Measurements from ENCODE around the gene PAX2.

Gene PAX2

DNA sequence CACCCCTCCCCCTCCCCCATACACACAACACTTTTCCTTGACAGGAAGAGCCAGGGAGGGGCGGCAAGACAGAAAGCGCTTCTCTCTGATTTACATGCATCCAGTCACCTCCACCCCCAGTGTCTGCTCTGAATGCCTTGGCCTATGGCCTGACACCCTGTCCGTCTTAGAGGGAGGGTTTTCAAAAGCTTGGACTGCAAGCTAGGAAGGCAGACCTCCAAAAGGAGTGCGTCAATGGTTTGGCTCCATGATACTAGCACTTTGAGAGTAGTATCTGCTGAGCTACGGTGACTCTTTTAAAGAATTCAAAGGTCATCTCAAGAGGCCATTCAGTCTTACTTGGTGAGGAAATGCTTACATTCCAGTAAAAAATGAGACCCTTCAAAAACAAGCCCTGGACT lies 20.3 kb upstream of the PAX2 start:
- DNase-seq, result no peak

DNA sequence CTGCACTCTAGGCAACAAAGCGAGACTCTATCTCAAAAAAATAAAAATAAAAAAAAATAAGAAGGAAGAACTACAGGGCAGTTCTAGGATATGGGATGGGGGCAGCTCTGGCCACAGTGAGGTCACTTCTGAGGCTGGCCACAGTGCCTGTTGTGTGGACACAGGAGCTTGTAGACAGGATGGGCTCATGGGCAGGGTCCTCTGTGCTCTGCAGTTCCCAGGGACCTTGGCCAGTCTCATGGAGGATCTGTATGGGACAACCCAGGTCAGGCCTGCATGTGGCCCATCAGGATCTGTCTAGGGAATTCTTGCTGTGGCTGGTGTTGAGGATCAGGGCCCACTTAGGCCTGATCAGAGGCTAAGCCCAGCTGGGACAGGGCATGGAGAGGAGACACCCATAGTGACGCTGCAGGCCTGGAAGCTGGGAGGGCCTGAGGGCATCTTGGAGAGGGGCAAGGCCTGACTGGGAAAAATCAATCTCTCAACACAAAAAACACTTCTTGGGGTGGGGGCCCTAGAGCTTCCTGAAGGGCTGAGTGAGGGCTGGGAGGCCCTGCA lies 19.4 kb upstream of the PAX2 start:
- DNase-seq, result no peak

DNA sequence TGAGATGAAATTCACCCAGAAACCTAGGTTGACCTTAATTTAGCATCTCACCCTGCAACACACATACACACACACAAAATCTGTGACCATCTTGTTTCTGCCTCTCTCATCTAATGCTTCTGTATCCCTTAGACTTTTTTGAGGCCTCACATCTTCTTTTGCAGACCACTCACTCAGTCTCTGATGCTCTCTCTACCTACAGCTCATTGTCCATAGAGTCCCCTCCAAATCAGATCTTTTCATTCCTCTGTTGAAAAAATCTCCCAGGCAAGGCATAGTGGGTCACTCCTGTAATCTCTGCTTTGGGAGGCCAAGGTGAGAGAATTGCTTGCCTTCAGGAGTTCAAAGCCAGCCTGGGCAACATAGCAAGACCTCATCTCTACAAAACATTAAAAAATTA lies 17.6 kb upstream of the PAX2 start:
- no peak for DNase-seq

DNA sequence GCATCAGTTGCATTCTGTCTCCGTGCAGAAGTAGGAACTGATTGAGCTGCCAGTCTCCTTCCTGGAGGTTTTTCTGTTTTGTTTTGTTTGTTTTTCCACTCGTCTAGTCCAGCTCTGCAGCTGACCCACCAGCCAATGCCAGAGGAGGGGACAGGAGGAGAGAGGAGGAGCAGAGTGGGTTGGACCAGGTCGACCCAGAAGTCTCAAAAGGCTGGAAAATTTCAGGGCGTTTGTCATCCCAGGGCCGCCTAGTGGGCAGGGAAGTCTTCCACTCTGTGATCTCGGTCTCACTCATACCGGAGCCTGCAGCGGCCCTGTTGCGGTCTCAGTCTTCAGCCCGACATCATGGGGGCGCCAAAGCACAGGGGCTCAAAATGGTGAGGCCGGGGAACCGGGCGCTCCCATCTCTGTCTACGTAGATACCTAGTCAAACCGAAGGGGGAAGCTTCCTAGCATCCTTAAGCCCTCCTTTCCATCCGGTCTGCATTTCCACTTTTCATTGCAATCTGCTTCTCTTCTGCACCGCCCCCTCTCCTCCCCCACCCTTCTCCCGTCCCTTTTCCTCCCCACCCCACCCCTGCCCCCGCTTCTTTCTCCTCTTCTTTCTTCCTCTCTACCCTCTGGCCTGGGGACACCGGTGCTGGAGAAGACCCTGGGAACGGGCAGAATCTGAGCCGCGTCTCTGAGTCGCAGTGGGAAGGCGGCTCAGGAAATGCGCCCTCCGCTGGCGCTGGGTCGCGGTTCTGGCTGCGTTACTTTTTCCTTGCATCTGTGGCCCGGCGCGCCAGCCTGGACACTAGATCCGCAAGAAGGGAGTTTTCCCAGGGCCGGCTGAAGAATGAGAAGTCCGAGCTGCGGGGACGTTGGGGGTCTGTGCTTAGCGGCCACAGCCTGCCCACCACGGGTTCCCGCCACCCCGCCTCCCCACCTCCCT lies 16.2 kb upstream of the PAX2 start:
- no peak for DNase-seq

DNA sequence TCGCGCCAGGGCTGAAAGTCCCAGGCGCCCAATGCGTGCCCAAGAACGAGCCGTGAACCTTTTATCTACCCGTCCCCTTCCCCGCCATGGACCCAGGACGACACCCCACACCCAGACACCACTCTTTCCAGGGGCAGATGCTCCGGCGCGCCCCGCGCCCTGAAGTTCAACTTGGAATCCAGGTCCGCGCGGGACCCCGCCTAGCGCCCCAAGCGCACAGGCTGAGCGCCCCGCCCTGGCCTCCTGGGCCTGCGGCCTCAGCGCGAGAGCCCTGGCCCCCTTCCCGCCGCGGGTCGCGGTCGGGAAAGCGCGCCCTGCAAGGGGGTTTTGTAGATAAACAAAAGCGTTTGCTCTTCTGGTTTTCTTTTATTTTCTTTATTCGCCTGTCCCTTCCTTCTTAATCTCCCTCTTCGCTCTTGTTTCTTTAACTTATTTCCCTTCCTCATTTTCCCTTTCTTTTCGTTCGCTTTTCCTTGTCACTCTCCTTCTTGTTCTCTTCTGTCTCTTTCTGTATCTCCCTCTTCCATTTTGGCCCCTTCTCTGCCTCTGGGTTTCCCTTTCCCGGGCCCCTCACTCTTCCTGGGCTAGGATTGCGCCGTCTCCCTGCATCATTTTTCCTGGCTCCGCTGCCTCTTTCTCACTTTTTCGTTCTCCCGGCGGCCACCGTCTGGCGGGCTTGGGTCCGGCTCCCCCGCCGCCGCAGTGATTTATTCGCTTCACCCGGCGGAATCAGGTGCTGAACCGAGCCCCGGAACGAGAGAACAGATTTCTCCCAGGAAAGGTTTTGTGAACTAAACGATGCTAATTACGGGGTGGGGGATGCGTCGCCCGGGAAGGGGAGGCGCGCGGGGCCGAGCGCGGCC lies 15.3 kb upstream of the PAX2 start:
- no peak for DNase-seq

DNA sequence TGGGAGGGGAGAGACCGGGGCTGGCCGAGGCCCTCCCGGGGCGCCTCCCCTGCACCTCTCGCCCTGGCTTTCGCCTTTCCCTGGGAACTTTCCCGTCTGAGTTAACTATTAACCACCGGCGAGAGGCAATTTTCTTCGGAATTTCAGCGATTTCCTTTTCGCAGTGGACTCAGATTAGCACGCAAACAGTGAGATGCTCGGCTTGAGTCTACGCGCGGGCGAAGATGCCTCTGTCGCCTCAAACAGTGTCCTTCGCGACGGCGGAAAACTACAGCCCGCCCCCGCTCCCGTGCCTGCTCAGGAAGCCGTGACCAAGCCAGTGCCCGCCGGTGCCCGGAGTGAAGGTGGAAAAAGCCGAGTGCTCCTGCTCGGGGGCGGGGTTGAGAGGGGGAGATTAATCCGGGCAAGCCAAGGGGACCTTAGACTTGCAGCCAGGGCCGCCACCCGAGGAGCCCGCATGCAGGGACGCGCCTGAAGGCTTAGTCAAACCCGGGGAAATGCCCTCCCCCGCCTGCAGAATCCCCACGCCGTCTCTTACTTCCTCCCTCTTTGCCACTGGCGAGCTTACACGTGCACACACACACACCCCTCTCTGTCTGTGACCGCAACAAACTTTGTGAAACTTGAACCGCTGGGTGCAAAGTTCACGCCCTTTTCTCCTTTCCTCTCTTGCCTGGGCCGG lies 14.5 kb upstream of the PAX2 start:
- no peak for DNase-seq

DNA sequence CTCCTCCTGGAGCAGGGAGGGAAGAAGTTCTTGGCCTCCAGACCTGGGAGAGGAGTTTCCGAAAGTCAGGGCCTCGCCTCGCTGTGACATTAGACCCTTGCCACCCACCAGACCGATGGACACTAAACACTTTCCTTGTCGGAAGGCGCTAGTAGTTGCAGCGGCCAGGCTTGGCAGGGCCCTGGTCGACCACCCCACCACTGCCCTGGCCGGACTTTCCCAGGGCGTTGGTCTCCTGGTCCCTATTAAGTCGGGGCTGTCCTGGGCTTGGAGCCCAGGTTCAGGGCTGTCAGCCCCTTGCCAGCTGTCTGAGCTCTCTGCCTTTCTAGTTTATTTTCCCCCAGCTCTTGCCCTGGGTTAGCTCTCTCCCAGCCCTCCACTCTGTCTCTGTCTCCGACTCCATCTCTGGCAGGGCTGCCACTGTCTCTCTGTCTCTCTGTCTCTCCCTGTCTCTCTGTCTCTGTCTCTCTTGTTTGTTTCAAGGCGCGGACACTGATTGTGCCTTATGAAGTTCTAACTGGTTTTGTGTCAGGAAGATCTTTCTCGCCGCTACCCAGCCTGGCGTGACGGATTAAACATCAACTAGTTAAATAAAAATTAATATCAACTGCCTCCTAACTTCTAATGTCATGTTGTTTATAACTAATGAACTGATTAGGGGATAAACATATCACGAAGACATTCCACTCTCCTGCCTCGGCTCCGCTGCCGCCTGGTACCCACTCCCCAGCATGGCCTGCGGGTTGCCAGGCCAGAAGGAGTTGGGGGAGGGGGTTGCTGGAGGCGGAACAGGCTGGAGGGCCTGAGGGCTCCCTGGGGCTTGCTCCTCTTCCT lies 13.8 kb upstream of the PAX2 start:
- no peak for DNase-seq

DNA sequence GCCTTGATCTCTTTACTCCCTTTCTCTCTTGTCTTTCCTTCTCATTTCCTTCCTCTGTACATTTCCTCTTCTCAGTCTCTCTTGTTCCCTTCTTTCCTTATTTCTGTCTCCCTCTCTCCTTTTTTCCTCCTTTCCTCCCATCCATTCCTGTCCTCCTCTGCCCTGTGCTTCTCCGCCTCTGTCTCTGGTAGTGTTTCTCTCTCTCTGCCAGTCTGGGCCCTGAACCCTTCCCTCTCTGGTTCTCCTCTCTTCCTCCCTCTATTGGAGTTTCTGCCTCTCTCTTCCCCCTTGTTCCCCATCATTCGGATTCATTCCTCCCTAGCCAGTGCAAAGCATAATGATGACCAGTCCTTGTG lies 13.2 kb upstream of the PAX2 start:
- DNase-seq, result no peak

DNA sequence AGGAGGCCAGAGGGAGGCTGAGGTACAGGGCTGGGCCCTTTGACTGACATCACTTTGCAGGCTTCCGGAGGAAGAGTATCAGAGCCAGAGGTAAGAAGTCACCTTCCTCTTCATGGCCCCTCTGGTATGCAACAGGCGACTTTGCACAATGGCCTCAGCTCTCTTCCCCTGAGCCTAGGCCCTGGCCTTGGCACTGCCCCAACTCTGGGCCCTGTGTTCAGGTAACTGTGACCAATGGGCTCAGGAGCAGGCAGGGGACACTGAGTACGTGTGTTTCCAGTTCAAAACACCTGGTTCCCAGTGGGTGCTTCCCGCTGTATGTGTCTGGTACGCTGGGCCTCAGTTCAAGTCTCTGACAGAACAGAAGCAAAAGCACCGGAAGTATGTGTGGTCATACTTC lies 12.1 kb upstream of the PAX2 start:
- no peak for DNase-seq

DNA sequence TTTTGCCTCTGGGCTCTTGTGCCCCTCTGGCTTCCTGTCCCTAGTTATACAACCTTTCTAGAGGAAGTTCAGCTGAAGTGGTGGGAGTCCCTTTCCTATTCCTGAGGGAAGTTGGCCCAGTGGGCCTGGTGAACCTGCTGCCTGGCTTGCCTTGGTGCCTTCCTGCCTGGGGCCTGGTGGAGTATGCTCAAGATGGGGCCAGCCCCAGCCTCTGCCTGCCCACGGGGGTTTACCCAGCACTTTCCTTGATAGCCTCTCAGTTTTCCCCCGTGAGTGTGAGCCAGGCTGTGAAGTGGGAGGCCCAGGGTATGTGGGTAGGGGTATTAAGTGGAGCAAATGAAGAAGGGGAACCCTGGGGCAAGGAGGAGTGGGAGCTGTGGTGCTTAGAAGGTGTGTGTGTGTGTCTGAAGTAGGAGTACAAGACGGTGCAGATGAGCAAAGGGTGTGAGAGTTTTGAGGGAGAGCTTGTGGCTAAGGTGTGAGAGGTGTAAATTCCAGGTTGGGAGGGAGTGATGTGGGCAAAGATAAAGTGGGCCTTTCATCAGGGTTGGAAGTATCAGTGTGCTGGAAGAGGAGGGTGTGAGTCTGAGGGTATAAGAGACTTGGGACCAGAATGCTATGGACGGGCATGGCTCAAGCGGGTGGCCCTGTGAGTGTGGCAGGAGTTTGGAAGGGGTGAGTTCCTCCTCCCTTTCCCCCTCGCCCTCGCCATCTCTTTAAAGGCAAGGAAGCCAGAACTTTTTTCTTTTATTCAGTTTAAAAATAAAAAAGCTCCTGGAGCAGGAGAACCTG lies 10.9 kb upstream of the PAX2 start:
- DNase-seq, result no peak

DNA sequence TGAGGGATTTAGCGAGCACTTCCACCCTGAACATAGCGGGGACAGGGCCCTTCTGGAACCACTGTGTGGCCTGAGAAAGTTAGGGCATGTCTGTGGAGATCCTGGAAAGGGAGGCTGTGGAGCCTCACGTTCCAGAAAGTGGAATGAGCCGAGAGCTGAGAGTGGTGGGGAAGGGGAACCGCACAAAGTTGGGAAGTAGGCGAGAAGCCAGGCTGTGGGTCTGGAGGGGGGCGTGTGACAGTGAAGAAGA lies 10.4 kb upstream of the PAX2 start:
- DNase-seq, result no peak

DNA sequence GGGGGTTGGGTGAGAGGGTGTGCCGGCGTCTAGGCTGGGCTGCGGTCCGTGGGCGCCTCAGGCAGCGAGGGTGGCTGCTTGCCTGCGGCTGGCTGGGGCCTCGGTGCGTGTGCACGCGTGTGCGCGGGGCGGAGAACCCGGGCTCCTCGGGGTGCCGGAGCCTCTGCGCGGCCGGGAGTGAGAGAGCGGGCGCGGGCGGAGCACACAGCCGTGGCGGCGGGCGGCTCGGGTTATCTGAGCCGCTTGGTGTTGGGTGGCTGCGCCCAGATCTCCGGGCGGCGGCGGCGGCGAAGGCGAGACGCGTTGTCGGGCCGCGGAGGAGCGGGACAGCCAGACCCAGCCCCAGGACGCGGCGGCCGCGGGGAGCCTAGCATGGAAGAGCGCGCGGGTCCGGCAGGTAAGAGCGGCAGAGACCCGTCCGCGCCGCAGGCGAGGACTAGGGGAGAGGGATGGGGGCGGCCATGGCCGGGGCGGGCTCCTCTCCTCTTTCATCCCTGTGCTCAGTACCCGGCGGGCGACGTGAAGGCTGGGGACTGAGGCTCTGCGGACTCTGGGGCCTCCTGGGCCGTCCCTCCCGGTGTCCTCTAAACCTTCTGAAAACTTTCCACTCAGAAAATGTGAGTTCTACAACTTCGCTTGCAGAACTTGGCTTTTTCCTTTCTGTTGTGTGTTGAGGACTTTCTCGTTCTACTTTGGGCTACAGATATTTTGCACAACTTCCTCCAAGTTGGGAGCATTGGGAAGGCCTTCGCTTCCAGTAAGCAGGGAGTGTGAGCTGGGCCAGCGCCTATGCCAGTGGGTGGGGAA lies 9.8 kb upstream of the PAX2 start:
- DNase-seq, result no peak

DNA sequence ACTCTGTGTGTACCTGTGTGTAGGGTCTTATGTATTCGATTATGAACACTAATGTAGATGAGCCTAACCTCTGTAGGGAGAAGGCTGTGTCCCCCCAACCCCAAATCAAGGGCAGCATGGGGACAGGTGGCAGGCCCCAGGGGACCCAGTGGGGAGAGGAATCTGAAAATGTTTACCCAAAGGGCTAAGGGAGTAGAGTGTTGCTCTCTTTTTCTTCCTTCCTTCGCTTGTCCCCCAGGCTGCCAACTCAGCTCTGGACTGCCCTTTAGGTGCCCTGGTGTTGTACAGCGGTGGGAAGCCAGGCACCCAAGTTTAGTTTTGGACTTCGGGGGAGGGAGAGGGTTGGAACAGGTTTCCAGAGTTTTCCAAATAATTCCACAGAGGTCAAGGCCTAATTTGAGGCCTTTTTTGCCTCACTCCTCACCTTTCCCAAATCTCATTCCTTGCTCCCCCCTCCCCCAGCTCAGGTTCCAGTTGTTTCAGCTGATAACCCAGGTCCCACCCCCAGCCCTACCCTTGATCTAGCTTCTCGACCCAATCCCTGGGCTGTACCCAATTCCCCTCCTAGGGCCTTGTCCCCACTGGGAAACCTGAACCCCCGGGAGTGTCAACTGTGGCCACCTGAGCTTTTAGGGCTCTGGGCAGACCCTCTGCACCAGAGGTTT lies 9.1 kb upstream of the PAX2 start:
- DNase-seq, result no peak

DNA sequence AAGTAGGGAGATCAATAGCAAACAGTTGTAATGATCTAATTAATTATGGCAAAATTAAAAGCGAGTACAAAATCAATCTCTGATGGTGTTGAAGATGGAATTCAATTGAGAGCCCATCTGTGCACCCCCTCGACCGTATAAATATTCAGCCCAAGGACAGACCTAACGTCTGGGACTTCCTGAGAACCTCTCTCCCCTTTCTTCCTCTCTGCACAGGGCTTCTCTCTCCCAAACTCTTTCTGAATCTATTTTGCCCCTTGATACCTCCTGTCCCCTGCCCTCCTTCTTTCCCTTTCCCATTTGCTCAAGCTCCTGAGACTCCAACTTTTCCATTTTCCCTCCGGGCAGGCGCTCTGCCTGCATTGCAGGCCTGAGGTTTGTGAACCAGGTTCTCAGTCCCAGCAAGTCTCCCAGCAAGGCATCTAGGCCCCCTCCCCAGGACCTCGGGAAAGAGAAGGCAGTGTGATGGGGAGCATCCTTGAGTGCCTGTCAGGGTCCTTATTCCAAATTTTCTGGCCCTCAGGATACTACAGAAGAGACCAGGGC lies 8.5 kb upstream of the PAX2 start:
- DNase-seq, result no peak

DNA sequence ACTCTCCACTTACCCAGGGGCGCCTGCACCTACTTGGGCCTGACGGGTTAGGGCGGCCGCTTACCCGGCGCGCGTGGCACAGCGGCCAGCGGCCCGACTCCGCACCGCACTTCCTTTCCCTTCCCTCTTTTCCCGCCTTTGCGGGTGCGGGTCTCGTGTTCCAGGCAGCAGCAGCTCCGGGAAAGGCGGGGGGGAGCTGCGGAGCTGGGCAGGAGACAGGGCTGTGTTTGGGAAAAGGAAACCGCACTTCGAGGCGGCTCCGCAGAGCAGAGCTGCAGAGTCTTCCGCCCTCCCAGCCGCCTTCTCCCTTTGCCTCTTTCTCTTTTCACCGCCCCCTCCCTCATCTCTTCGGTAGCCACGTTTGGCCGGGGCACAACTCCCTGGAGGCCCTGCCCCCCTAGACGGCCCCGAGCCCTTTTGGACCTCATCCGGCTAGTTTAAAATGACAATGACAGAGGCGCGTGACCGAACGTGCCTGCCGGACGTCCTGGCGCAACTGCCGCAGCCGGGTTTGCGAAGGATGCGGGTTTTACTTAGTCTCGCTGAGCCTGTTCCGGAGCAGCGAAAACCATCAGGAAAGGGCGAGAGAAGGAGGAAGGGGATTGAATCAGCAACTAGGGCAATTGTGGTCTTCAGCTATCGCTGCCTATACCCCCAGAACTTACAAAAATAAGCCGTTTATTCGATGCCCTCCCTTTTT lies 7.9 kb upstream of the PAX2 start:
- no peak for DNase-seq

DNA sequence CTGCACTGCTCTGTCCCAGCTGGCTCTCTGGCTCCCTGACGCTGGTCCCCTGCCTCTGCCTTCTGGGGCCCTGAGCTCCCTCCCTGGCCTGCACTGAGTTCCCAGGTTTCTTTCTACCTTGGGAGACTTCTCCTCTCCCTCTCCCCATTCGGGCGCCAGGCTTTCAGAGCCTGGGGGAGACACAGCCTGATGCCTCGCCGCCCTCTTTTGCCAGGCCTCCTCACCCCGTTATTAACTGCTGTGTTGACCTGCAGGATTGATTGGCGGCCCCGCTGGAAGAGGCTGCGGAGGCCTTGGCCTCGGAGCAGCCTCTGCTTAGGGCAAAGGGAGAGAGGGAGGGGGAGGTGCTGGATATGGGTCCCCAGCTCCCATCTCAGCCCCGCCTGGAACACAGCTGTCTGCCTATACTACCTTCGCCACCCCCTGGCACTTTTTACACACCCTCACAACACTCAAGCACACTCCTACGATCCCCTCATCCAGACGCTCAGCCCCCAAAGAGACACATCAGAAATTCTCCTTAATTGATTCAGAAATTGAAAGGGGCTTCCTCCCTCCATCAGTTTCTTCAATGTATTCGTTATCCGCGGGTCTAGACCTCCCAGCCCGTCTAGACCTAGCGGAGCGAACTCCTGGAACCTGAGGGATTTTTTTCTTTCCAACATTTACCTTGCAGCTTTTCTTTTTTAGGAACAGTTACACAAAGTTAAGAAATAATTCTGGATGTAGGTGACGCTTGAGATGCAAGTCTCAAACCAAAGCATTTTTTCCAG lies 7.1 kb upstream of the PAX2 start:
- DNase-seq, result no peak

DNA sequence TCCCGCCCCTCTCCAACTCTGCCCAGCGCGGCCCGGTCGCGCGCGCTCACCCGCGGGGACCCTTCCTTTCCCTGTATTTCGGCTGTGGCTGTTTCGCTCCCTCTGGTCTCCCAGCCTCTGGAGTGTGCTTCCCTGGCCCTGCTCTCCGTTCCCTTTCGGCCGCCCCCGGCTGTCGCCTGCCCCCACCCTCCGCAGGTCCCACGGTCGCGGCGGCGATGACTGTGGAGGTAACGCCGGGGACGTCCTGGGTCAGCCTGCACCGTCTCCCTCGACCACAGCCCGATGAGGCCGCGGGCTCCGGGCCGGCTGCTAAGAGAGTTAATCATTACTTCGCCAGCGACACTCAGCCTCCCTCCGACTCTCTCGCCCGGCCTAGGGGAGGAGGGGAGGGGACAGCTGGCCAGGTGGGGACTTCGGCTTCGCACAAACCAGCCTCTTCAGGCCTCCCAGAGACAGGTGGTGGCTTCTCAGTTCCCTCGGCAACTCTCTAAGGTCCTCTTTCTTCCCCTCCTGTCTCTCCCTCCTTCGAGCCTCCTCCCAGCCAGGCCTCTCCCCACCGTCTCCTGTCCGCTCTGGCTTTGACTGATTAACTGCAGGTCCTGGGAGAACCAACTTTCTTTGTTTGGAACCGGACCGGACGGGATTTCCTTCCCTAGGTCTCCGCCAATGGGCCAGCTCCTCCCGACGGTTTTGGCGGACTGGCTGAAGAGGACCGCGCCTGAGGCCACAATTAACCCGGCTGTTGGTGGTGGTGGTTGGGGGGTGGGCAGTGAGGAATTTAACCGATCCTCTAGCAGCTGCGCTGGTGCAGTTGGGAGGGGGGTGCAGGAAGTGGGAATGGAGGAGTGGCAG lies 5.6 kb upstream of the PAX2 start:
- DNase-seq, result no peak
